HEK293 (cell line): ENCODE results near the gene MPZL1.

Experiments used
- CTCF ChIA-PET: fragments of 350-600 bp; formaldehyde crosslinking; extraction: SDS; loops from one replicate; lab custom pipeline; 2021; ENCODE audit warnings: antibody characterized with exemption; lab: Yijun Ruan, JAX
- POLR2A ChIA-PET: fragments of 300-600 bp; formaldehyde crosslinking; extraction: SDS; loops from one replicate; lab custom pipeline; 2020; ENCODE audit warnings: antibody characterized with exemption, inconsistent platforms; lab: Yijun Ruan, JAX
- H3K27ac ChIP-seq: fragments of 200-500 bp; sonication (Bioruptor generic); 2 replicates; pipeline ENCODE4 v1.5.1; 2014; ENCODE audit warnings: low read depth, low read length, control low read depth, inconsistent platforms; ENCODE audit errors: extremely low read depth
- H3K36me3 ChIP-seq, 2 experiments: fragments of 200-500 bp in 1 of 2; sonication (Bioruptor generic) in 1 of 2; 1 replicate in 1 of 2; 2 replicates in 1 of 2; pipeline ENCODE4 v1.5.1; 2014 to 2017; ENCODE audit warnings: inconsistent platforms in 2 of 2, low read length in 2 of 2; ENCODE audit not compliant: control insufficient read depth in 2 of 2, insufficient read depth in 1 of 2
- H3K4me1 ChIP-seq: fragments of 200-500 bp; sonication (Bioruptor generic); 2 replicates; pipeline ENCODE4 v1.5.1; 2014; ENCODE audit warnings: mild to moderate bottlenecking, low read length, inconsistent platforms; ENCODE audit not compliant: control insufficient read depth, insufficient read depth
- H3K4me3 ChIP-seq: 2 replicates; pipeline ENCODE4 v1.5.1; 2011; ENCODE audit warnings: low read depth, mild to moderate bottlenecking, control low read depth, low read length, moderate library complexity
- H3K9me3 ChIP-seq: fragments of 200-500 bp; sonication (Bioruptor generic); 2 replicates; pipeline ENCODE4 v1.5.1; 2014; ENCODE audit warnings: low read depth, low read length, inconsistent platforms; ENCODE audit not compliant: control insufficient read depth, insufficient read depth
- AEBP2 ChIP-seq: fragments of 450-650 bp; formaldehyde crosslinking; IDR thresholded peaks from 2 replicates; pipeline ENCODE4 v1.5.1; 2016; ENCODE audit warnings: missing biosample characterization, missing genetic modification characterization, borderline replicate concordance
- CTCF ChIP-seq: fragments of 450-650 bp; formaldehyde crosslinking; IDR thresholded peaks from 2 replicates; pipeline ENCODE4 v1.5.1; 2016; ENCODE audit warnings: missing biosample characterization, missing genetic modification characterization
- GFI1B ChIP-seq: fragments of 450-650 bp; formaldehyde crosslinking; IDR thresholded peaks from 2 replicates; pipeline ENCODE4 v1.5.1; 2016; ENCODE audit warnings: missing biosample characterization, missing genetic modification characterization
- GLI4 ChIP-seq: fragments of 450-650 bp; formaldehyde crosslinking; IDR thresholded peaks from 2 replicates; pipeline ENCODE4 v1.5.1; 2016; ENCODE audit warnings: missing biosample characterization, missing genetic modification characterization
- KLF1 ChIP-seq: fragments of 450-650 bp; formaldehyde crosslinking; IDR thresholded peaks from 2 replicates; pipeline ENCODE4 v1.5.1; 2016; ENCODE audit warnings: missing biosample characterization, missing genetic modification characterization
- KLF7 ChIP-seq: fragments of 450-650 bp; formaldehyde crosslinking; IDR thresholded peaks from 2 replicates; pipeline ENCODE4 v1.5.1; 2016; ENCODE audit warnings: missing biosample characterization, missing genetic modification characterization, borderline replicate concordance
- KLF9 ChIP-seq: fragments of 450-650 bp; formaldehyde crosslinking; IDR thresholded peaks from 2 replicates; pipeline ENCODE4 v1.5.1; 2016; ENCODE audit warnings: missing biosample characterization, missing genetic modification characterization, low read depth
- OVOL3 ChIP-seq: fragments of 450-650 bp; formaldehyde crosslinking; IDR thresholded peaks from 2 replicates; pipeline ENCODE4 v1.5.1; 2016; ENCODE audit warnings: missing biosample characterization, missing genetic modification characterization
- TCF7L2 ChIP-seq: IDR thresholded peaks from 2 replicates; pipeline ENCODE4 v1.6.1; 2011; ENCODE audit warnings: low read depth, mild to moderate bottlenecking, inconsistent platforms, low read length, moderate library complexity, borderline replicate concordance
- TRIM28 ChIP-seq: IDR thresholded peaks from 2 replicates; pipeline ENCODE4 v1.6.1; 2011; ENCODE audit warnings: low read length, control low read depth, borderline replicate concordance
- YY2 ChIP-seq: fragments of 450-650 bp; formaldehyde crosslinking; IDR thresholded peaks from 2 replicates; pipeline ENCODE4 v1.5.1; 2016; ENCODE audit warnings: missing biosample characterization, missing genetic modification characterization
- ZBTB7A ChIP-seq: fragments of 450-650 bp; formaldehyde crosslinking; IDR thresholded peaks from 2 replicates; pipeline ENCODE4 v1.5.1; 2016; ENCODE audit warnings: low read depth, missing biosample characterization, missing genetic modification characterization
- ZFHX2 ChIP-seq: fragments of 450-650 bp; formaldehyde crosslinking; conservative IDR thresholded peaks from 2 replicates; pipeline ENCODE4 v1.5.1; 2016; ENCODE audit warnings: missing biosample characterization, missing genetic modification characterization
- ZNF155 ChIP-seq: fragments of 450-650 bp; formaldehyde crosslinking; IDR thresholded peaks from 2 replicates; pipeline ENCODE4 v1.5.1; 2016; ENCODE audit warnings: missing biosample characterization, missing genetic modification characterization
- ZNF174 ChIP-seq: fragments of 450-650 bp; formaldehyde crosslinking; IDR thresholded peaks from 2 replicates; pipeline ENCODE4 v1.5.0; 2017; ENCODE audit warnings: missing biosample characterization, mild to moderate bottlenecking, missing genetic modification characterization
- ZNF23 ChIP-seq: fragments of 450-650 bp; formaldehyde crosslinking; IDR thresholded peaks from 2 replicates; pipeline ENCODE4 v1.5.1; 2016; ENCODE audit warnings: missing biosample characterization, missing genetic modification characterization, borderline replicate concordance
- ZNF239 ChIP-seq: fragments of 450-650 bp; formaldehyde crosslinking; IDR thresholded peaks from 2 replicates; pipeline ENCODE4 v1.5.1; 2016; ENCODE audit warnings: missing biosample characterization, missing genetic modification characterization
- ZNF266 ChIP-seq: fragments of 450-650 bp; formaldehyde crosslinking; IDR thresholded peaks from 2 replicates; pipeline ENCODE4 v1.5.1; 2016; ENCODE audit warnings: missing biosample characterization, missing genetic modification characterization, low read depth
- ZNF514 ChIP-seq: fragments of 450-650 bp; formaldehyde crosslinking; IDR thresholded peaks from 2 replicates; pipeline ENCODE4 v1.5.1; 2016; ENCODE audit warnings: missing biosample characterization, missing genetic modification characterization
- ZNF555 ChIP-seq: fragments of 450-650 bp; formaldehyde crosslinking; conservative IDR thresholded peaks from 2 replicates; pipeline ENCODE4 v1.5.1; 2017; ENCODE audit warnings: missing biosample characterization, mild to moderate bottlenecking, missing genetic modification characterization, inconsistent platforms
- ZNF664 ChIP-seq: fragments of 450-650 bp; formaldehyde crosslinking; IDR thresholded peaks from 2 replicates; pipeline ENCODE4 v1.5.1; 2016; ENCODE audit warnings: missing biosample characterization, missing genetic modification characterization
- ZNF677 ChIP-seq: fragments of 450-650 bp; IDR thresholded peaks from 2 replicates; pipeline ENCODE4 v1.5.0; 2018; ENCODE audit warnings: missing biosample characterization, mild to moderate bottlenecking, missing genetic modification characterization, moderate library complexity
- ZNF692 ChIP-seq: fragments of 450-650 bp; formaldehyde crosslinking; IDR thresholded peaks from 2 replicates; pipeline ENCODE4 v1.5.1; 2016; ENCODE audit warnings: missing biosample characterization, missing genetic modification characterization
- ZNF776 ChIP-seq: fragments of 450-650 bp; formaldehyde crosslinking; IDR thresholded peaks from 2 replicates; pipeline ENCODE4 v1.5.0; 2017; ENCODE audit warnings: missing biosample characterization, missing genetic modification characterization, borderline replicate concordance
- ZSCAN23 ChIP-seq: fragments of 450-650 bp; formaldehyde crosslinking; IDR thresholded peaks from 2 replicates; pipeline ENCODE4 v1.5.1; 2016; ENCODE audit warnings: missing biosample characterization, missing genetic modification characterization
- ZSCAN4 ChIP-seq: fragments of 450-650 bp; formaldehyde crosslinking; IDR thresholded peaks from 2 replicates; pipeline ENCODE4 v1.5.1; 2017; ENCODE audit warnings: missing biosample characterization, missing genetic modification characterization

The MPZL1 gene

GRCh38 chr1:167821356-167821685 is 99.5 kb downstream of the MPZL1 start (continued):
- TF ChIP-seq ZNF174 (tag by site-specific recombination) = no peak

- H3K36me3 ChIP-seq = no peaks in the 10 kb centered on the region
- POLR2A ChIA-PET = no interaction called here
- CTCF ChIA-PET = no interaction called here
- no peaks in the 10 kb centered on the region for H3K9me3 ChIP-seq
- TF ChIP-seq ZNF555 (tag by site-specific recombination) = no peak
- TF ChIP-seq OVOL3 (tag by site-specific recombination) = no peak
- TF ChIP-seq ZSCAN23 (tag by site-specific recombination) = no peak
- no peak for TF ChIP-seq KLF7 (tag by site-specific recombination)
- TF ChIP-seq CTCF (tag by site-specific recombination) = no peak
- no peak for TF ChIP-seq KLF1
- TF ChIP-seq YY2 = no peak
- no peak for TF ChIP-seq ZNF23 (tag by site-specific recombination)
- TF ChIP-seq TRIM28 = no peak
- TF ChIP-seq KLF9 (tag by site-specific recombination) = no peak
- no peak for TF ChIP-seq ZNF664 (tag by site-specific recombination)
- TF ChIP-seq TCF7L2 = no peak
- TF ChIP-seq ZNF155 (tag by site-specific recombination) = no peak
- TF ChIP-seq ZNF692 (tag by site-specific recombination) = no peak
- no peak for TF ChIP-seq GFI1B (tag by site-specific recombination)
- TF ChIP-seq ZNF776 (tag by site-specific recombination) = no peak
- TF ChIP-seq ZBTB7A (tag by site-specific recombination) = no peak
- TF ChIP-seq ZNF239 (tag by site-specific recombination) = no peak
- TF ChIP-seq ZFHX2 (tag by site-specific recombination) = no peak
- no peak for TF ChIP-seq ZNF514 (tag by site-specific recombination)
- TF ChIP-seq, all 188 proteins: peak for 0
- Histone ChIP-seq H3K27ac (no peak overlapping the region), H3K4me3 (no peak overlapping the region), H3K4me1 (no peaks in the 10 kb centered on the region)
Measured at GRCh38 chr1:167821969-167822685, 100.3 kb downstream of the MPZL1 start.

- POLR2A ChIA-PET = no interaction called here
- CTCF ChIA-PET = interaction anchor here (1.1 kb wide), 1 partner anchor 64 kb away, joined by 5 read pairs; no protein-coding TSS in a partner anchor
- Histone ChIP-seq H3K4me1 (no peaks in the 10 kb centered on the region), H3K4me3 (no peak overlapping the region), H3K36me3 (no peaks in the 10 kb centered on the region), H3K27ac (no peak overlapping the region), H3K9me3 (no peaks in the 10 kb centered on the region)
- TF ChIP-seq ZSCAN4 (tag by site-specific recombination) = no peak
- TF ChIP-seq ZNF266 (tag by site-specific recombination) = no peak
- no peak for TF ChIP-seq ZNF677 (tag by site-specific recombination)
- no peak for TF ChIP-seq GLI4 (tag by site-specific recombination)
- no peak for TF ChIP-seq AEBP2 (tag by site-specific recombination)
- TF ChIP-seq TRIM28 = no peak
Measured at GRCh38 chr1:167824163-167824794, 102.5 kb downstream of the MPZL1 start.
